ENCODE data around the gene DSCAM. TPM values are rescaled to one million over a fixed set of nuclear protein-coding genes. Genes with fewer than 3 reads are reported as not detected.

The DSCAM gene
- total RNA-seq, 2 experiments from 2014 or later, result not detected

- DNase-seq (no peak), ATAC-seq (ENCODE audit: poor library complexity) (no peak)
- Histone ChIP-seq H3K27ac (ENCODE audit: low read depth in 1 of 2, low read length in 2 of 2) (no peak overlapping the region), H3K4me1 (ENCODE audit: insufficient read depth, low read length) (no peaks in the 10 kb centered on the region), H3K36me3 (ENCODE audit: insufficient read depth, low read length) (no peaks in the 10 kb centered on the region), H3K9me3 (ENCODE audit: control insufficient read depth in 1 of 2, insufficient read depth in 1 of 2, low read length in 2 of 2) (peaks cover 0 to 3% of the 10 kb centered on the region in 2 experiments), H3K27me3 (ENCODE audit: control insufficient read depth in 1 of 2, insufficient read depth in 2 of 2, low read length in 2 of 2) (no peaks in the 10 kb centered on the region), H3K4me3 (ENCODE audit: low read length) (no peak overlapping the region)
- TF ChIP-seq, protein P1, sequence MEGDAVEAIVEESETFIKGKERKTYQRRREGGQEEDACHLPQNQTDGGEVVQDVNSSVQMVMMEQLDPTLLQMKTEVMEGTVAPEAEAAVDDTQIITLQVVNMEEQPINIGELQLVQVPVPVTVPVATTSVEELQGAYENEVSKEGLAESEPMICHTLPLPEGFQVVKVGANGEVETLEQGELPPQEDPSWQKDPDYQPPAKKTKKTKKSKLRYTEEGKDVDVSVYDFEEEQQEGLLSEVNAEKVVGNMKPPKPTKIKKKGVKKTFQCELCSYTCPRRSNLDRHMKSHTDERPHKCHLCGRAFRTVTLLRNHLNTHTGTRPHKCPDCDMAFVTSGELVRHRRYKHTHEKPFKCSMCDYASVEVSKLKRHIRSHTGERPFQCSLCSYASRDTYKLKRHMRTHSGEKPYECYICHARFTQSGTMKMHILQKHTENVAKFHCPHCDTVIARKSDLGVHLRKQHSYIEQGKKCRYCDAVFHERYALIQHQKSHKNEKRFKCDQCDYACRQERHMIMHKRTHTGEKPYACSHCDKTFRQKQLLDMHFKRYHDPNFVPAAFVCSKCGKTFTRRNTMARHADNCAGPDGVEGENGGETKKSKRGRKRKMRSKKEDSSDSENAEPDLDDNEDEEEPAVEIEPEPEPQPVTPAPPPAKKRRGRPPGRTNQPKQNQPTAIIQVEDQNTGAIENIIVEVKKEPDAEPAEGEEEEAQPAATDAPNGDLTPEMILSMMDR (IDR thresholded peaks at IDR 0.05), result no peak
- ChIA-PET POLR2A (no interaction called here), CTCF (no interaction called here)
- intact Hi-C loops (cut with DNase I, micrococcal nuclease), result no loop called here
- H3K27ac Mint-ChIP-seq, result no peak overlapping the region
- H3K4me3 Mint-ChIP-seq, result no peak overlapping the region
- H3K4me1 Mint-ChIP-seq (ENCODE audit: low read depth), result no peaks in the 10 kb centered on the region
- H3K27me3 Mint-ChIP-seq, result no peaks in the 10 kb centered on the region
- peaks cover 2% of the 10 kb centered on the region for H3K9me3 Mint-ChIP-seq
- no peaks in the 10 kb centered on the region for H3K36me3 Mint-ChIP-seq (ENCODE audit: low read depth)
Observed at GRCh38 chr21:40636026-40636425, 210.9 kb downstream of the DSCAM start.

DNA sequence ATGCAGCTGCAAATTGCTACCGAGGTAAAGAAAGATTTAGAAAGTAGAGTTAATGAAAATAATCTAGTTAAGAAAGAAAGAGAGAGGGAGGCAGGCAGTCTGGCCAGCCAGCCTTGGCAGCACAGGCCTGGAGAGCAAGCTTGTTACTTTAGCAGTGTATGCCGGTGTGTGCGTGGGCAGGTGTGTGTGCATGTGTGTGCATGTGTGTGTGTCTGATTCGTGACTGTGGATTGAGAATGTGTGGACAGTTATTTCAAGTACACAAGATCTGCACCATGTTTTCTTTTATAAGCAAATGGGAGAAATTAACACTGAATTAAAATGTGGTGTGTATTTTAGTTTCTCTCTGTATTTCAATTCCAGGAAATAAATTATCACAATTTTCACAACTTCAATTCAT lies 211.6 kb downstream of the DSCAM start:
- H3K4me3 ChIP-seq (ENCODE audit: low read length), result no peak overlapping the region
- Mint-ChIP-seq H3K27ac (no peak overlapping the region), H3K9me3 (peaks cover 2% of the 10 kb centered on the region), H3K27me3 (no peaks in the 10 kb centered on the region), H3K4me3 (no peak overlapping the region), H3K36me3 (ENCODE audit: low read depth) (no peaks in the 10 kb centered on the region), H3K4me1 (ENCODE audit: low read depth) (no peaks in the 10 kb centered on the region)
- CTCF ChIA-PET, result no interaction called here
- POLR2A ChIA-PET, result no interaction called here
- intact Hi-C loops (cut with DNase I, micrococcal nuclease), result no loop called here
- no peaks in the 10 kb centered on the region for H3K36me3 ChIP-seq (ENCODE audit: insufficient read depth, low read length)
- no peaks in the 10 kb centered on the region for H3K4me1 ChIP-seq (ENCODE audit: insufficient read depth, low read length)
- no peak for DNase-seq
- no peak overlapping the region for H3K27ac ChIP-seq (ENCODE audit: low read depth in 1 of 2, low read length in 2 of 2)
- H3K27me3 ChIP-seq (ENCODE audit: control insufficient read depth in 1 of 2, insufficient read depth in 2 of 2, low read length in 2 of 2), result no peaks in the 10 kb centered on the region
- TF ChIP-seq, protein P1 (IDR thresholded peaks at IDR 0.05), result no peak
- ATAC-seq (ENCODE audit: poor library complexity), result no peak
- H3K9me3 ChIP-seq (ENCODE audit: control insufficient read depth in 1 of 2, insufficient read depth in 1 of 2, low read length in 2 of 2), result peaks cover 0 to 3% of the 10 kb centered on the region in 2 experiments

- Mint-ChIP-seq H3K27ac (no peak overlapping the region), H3K27me3 (no peaks in the 10 kb centered on the region), H3K36me3 (ENCODE audit: low read depth) (no peaks in the 10 kb centered on the region), H3K4me3 (no peak overlapping the region), H3K4me1 (ENCODE audit: low read depth) (no peaks in the 10 kb centered on the region), H3K9me3 (peaks cover 4% of the 10 kb centered on the region)
- intact Hi-C loops (cut with DNase I, micrococcal nuclease), result no loop called here
- Histone ChIP-seq H3K9me3 (ENCODE audit: control insufficient read depth in 1 of 2, insufficient read depth in 1 of 2, low read length in 2 of 2) (peaks cover 0 to 3% of the 10 kb centered on the region in 2 experiments), H3K4me3 (ENCODE audit: low read length) (no peak overlapping the region), H3K27ac (ENCODE audit: low read depth in 1 of 2, low read length in 2 of 2) (no peak overlapping the region), H3K4me1 (ENCODE audit: insufficient read depth, low read length) (no peaks in the 10 kb centered on the region), H3K27me3 (ENCODE audit: control insufficient read depth in 1 of 2, insufficient read depth in 2 of 2, low read length in 2 of 2) (no peaks in the 10 kb centered on the region), H3K36me3 (ENCODE audit: insufficient read depth, low read length) (no peaks in the 10 kb centered on the region)
- ATAC-seq (ENCODE audit: poor library complexity) (no peak), DNase-seq (no peak)
- CTCF ChIA-PET, result no interaction called here
- POLR2A ChIA-PET, result no interaction called here
- TF ChIP-seq, protein P1 (IDR thresholded peaks at IDR 0.05), result no peak
Observed at GRCh38 chr21:40634141-40634540, 212.8 kb downstream of the DSCAM start.
